Measurements from ENCODE around the gene GALNTL6. TPM values are rescaled to one million over a fixed set of nuclear protein-coding genes. Genes with fewer than 3 reads are reported as not detected.

The GALNTL6 gene
- total RNA-seq, 1 experiment from 2014 or later, result not detected

DNA sequence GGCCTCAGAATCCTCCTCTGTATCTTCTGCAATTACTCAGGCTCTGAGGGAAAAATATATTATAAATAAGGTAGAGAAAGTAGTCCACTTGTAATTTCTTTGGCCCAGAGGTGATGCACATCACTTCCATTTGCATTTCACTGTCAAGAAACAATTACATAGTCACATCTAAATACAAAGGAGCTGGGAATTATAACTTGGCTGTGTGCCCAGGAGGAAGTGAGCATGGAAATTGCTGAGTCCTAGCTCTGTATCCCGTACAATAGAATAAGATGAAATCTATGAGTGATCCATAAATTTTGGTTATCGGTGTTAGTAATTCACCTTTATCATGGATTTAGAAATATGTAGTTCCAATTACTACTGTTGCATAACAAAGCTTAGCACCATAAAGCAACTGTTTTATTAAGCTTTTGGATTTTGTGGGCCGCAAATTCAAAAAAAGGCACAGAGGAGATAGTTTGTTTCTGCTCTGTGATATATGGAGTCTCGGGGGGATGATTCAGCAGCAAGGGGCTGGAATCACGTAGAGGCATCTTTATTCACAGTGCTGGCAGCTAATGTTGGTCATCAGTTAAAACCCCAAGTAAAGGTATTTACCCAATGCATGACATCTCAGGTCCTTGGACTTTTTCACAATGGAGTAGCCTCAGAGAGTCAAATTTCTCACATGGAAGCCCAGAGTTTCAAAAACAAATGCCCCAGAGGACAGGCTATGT, 1114.1 kb downstream of the GALNTL6 start:
- H3K79me1 ChIP-seq (ENCODE audit: insufficient read depth, low read depth, low read length, poor library complexity, severe bottlenecking), result no peaks in the 10 kb centered on the region
- no peak overlapping the region for H3K18ac ChIP-seq (ENCODE audit: insufficient read length, low read depth, low read length)
- H4K5ac ChIP-seq (ENCODE audit: insufficient read length, low read depth, low read length), result no peak overlapping the region
- no peaks in the 10 kb centered on the region for H3K27me3 Mint-ChIP-seq (ENCODE audit: low read depth)
- no peak overlapping the region for H3K27ac ChIP-seq (ENCODE audit: insufficient read length, low read depth, low read length)
- no peaks in the 10 kb centered on the region for H3K4me1 ChIP-seq (ENCODE audit: insufficient read depth, low read length)
- no peak overlapping the region for H3K4me2 ChIP-seq (ENCODE audit: insufficient read depth, insufficient read length, low read length)
- no peak overlapping the region for H3K4ac ChIP-seq (ENCODE audit: low read depth, low read length)
- no peak overlapping the region for H3K56ac ChIP-seq (ENCODE audit: insufficient read length, low read depth, low read length)
- no peak overlapping the region for H2BK15ac ChIP-seq (ENCODE audit: low read depth, low read length)
- peaks cover 0 to 2% of the 10 kb centered on the region in 2 experiments; a peak in 2 of 5 replicates for H3K9me3 Mint-ChIP-seq
- no peaks in the 10 kb centered on the region for H3K23me2 ChIP-seq (ENCODE audit: insufficient read length, low read depth, low read length, poor library complexity, severe bottlenecking)
- H2BK120ac ChIP-seq (ENCODE audit: low read depth, low read length, poor library complexity, severe bottlenecking), result no peak overlapping the region
- no peak overlapping the region for H3T11ph ChIP-seq (ENCODE audit: low read length)
- no peak overlapping the region for H2BK12ac ChIP-seq (ENCODE audit: insufficient read length, low read depth, low read length)
- no peak overlapping the region for H4K91ac ChIP-seq (ENCODE audit: insufficient read length, low read depth, low read length)
- no CpG with 5 or more reads among the region's 5 CpGs for WGBS (ENCODE audit: extremely low coverage, insufficient read length, low lambda C conversion rate)
- no peak overlapping the region for H2AK5ac ChIP-seq (ENCODE audit: insufficient read length, low read length)
- H3K27me3 ChIP-seq (ENCODE audit: insufficient read depth, low read length), result no peaks in the 10 kb centered on the region
- no peaks in the 10 kb centered on the region for H4K20me1 ChIP-seq (ENCODE audit: control insufficient read depth, insufficient read depth, insufficient read length)
- no peak overlapping the region for H3K4me3 Mint-ChIP-seq
- H2AFZ ChIP-seq (ENCODE audit: low read length), result no peak overlapping the region
- TF ChIP-seq, protein P1, sequence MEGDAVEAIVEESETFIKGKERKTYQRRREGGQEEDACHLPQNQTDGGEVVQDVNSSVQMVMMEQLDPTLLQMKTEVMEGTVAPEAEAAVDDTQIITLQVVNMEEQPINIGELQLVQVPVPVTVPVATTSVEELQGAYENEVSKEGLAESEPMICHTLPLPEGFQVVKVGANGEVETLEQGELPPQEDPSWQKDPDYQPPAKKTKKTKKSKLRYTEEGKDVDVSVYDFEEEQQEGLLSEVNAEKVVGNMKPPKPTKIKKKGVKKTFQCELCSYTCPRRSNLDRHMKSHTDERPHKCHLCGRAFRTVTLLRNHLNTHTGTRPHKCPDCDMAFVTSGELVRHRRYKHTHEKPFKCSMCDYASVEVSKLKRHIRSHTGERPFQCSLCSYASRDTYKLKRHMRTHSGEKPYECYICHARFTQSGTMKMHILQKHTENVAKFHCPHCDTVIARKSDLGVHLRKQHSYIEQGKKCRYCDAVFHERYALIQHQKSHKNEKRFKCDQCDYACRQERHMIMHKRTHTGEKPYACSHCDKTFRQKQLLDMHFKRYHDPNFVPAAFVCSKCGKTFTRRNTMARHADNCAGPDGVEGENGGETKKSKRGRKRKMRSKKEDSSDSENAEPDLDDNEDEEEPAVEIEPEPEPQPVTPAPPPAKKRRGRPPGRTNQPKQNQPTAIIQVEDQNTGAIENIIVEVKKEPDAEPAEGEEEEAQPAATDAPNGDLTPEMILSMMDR (conservative IDR thresholded peaks at IDR 0.05), result no peak
- H3K23ac ChIP-seq (ENCODE audit: insufficient read length, low read depth, low read length), result no peak overlapping the region
- H3K27ac Mint-ChIP-seq, result no peak overlapping the region
- DNase-seq, result no peak
- no peak overlapping the region for H2BK5ac ChIP-seq (ENCODE audit: insufficient read length, low read length)
- no peaks in the 10 kb centered on the region for H3K9me3 ChIP-seq (ENCODE audit: control insufficient read depth, low read depth, low read length)
- H3K4me1 Mint-ChIP-seq, result peaks cover 3 to 9% of the 10 kb centered on the region in 2 experiments
- H2BK20ac ChIP-seq (ENCODE audit: low read depth, low read length, poor library complexity, severe bottlenecking), result no peak overlapping the region
- no peak overlapping the region for H4K8ac ChIP-seq (replicated peaks; ENCODE audit: insufficient read length, low read depth, low read length)
- no peak overlapping the region for H3K9ac ChIP-seq (ENCODE audit: extremely low read depth, insufficient read length, low read length)
- H3K79me2 ChIP-seq (ENCODE audit: insufficient read depth, low read length), result no peaks in the 10 kb centered on the region
- no peaks in the 10 kb centered on the region for H3K36me3 Mint-ChIP-seq (ENCODE audit: insufficient read depth in 1 of 3, low read depth in 3 of 3)
- no peak overlapping the region for H3K14ac ChIP-seq (ENCODE audit: insufficient read depth, low read length)
